ENCODE data around the gene DPP3.
A peak's percentile ranks its signal among the peaks of the same experiment; 100 is the strongest.

DPP3 gene

DNA sequence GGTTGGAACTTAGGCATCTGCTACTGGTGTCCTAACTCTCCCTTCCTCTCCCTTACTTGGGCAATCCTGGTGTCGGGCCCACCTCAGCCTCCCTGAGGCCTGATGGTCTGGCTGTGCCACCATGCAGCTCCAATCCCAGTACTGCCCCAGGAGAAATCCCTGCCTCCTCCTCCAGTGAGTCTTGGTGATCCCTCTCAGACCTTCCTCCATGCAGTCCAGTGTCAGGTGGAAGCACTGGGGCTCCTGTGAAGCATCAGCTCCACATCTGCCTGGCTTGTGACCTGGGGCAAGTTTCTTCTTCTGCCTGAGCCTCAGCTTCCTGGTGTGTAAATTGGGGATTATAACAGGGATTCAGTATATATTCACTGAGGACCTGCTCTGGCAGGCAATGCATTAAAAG lies 15.3 kb upstream of the DPP3 start:
- DNase-seq (ENCODE audit: low read depth): no peak

DNA sequence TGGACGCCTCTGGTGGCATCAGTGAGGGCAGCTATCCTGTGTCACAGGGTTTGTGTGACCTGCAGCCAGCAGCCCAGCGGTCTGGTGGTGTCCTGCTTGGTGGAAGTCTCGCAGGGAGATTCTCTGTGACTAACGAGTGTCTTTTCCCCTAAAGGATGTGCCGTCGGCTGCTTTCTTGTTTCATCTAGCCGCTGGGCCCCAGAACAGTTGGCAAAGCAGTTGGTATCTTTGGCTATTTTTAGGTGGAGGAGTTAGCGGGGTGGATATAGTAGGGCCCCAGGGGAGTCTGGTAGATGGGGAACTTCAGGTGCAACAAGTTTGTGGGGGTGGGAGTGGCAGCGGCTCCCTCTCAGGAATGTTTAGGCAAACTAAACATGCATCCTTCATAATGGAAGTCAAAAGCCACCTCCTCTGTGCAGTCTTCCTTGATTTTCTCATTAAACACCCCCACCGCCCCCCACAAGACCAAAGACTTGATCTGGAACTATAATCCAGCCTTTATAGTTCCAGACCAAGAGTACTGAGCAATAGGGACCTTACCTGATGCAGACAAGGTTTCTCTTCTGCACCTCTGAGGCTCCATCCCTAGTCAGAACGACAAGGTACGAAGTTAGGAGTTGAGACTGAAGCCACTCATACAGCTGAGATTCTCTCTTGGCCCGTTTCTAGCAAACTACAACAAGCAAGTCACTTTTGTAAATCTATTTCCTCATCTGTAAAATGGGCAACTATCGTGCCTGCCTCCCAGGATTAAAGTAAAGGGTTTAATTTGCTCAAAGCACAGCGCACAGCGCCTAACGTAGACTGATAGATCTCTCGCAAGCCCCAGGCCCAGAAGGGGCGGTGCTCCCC lies 14.6 kb upstream of the DPP3 start:
- no peak for DNase-seq (ENCODE audit: low read depth)

DNA sequence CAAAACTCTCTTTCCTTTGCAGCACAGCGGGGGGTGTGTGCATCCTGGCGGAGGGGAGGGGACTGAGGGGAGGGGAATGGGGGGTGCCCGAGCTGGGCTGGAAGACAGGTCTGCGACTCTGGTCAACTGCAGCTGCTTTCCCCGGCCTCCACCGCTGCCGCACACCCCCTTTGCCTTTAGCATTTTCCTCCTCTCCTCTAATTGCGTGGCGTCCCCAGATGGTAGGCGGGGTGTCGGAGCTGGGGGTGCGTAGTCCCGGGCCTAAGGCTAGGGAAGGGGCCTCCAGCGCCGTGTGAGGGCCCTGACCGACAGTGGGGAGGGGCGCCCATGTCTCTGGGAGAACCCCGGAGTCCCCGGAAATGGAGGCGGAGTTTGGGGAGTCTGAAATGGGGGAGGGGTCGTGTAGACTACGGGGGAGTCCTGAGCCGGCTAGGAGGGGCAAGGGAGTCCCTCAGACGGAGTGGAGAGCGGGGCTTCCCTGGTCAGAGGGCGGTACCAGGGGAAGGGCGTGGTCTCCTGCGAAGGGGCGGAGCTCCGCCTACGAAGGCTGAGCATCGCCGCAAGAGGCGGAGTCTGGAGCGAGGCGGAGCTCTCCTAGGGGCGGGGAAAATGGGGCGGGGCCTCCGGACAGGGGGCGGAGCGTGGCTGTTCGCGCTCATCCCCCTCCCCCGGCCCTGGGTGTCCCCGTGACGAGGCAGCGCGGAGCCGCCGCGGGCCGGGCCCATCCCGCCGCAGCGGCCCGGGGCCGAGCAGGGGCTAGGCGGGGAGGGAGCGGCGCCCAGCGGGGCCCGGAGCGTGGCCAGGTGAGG lies 13.8 kb upstream of the DPP3 start, which contains the start of gene PELI3:
PELI3 (plus strand) TSS at position 681 of the 809 bp plus-strand sequence. CDS start 1,224 bp downstream, outside the sequence.
- DNase-seq (ENCODE audit: low read depth): peak; percentile 90

DNA sequence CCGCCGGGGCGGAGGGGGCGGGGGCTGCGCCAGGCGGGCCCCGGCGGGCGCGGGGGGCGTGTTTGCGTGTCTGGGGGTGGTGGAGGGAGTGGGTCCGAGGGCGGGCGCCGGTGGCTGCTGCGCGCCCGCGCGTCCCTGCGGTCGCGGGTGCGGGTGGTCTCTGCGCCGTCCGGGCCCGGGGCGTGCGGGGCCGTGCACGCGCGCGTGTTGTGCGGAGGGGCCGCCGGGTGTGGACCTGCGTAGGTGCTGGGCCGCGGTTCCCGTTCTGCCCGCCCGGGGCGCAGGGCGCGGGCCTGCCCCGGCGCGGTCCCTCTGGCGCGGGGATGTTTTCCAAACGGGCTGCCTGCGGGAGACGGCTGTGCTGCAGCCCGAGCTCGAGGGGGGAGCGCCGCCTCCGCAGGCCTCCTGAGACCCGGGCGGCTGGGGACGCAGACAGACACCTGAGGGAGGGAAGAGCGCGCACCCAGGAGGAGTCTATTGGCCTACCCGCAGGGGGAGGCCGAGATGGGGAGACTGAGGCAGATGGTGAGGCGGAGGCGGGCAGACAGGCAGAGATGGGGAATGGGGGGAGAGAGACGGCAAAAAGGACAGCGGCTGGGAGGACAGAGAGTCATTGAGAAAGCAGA lies 13.1 kb upstream of the DPP3 start:
- no peak for DNase-seq (ENCODE audit: low read depth)

DNA sequence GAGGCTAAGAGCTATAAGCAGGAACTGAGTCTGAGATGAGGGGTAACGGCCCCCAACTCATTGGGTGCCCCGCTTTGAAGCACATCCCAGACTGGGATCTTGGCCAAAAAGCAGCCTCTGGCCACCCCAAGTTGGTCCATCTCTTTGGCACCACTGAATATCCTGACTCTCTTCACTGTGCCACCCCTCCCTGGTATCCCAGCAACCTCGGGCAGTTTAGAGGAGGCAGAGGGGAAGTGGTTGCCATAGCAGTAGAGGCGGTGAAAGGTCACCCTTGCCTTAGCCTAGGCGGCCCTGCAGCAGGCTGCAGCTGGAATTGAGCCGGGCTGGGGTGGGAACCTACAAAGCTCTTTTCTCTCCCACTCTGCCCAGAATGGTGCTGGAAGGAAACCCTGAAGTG lies 12.5 kb upstream of the DPP3 start:
- DNase-seq (ENCODE audit: low read depth): no peak

DNA sequence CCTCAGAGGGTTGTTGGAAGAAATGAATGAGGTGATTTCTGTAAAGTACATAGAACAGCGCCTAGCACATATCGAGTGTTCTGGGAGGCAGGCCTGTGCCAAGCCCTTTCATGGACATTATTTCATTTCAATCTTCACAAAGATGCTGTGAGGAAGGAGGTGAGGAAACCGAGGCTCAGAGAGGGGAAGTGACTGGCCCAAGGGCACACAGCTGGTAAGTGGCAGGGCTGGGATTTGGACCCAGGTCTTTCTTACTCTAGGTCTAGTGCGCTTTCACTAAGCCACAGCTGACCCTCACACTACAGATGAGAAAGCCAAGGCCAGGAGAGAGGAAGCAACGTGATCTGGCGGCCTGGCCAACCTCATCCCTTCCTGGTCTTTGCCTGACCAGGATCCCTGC lies 11.5 kb upstream of the DPP3 start:
- no peak for DNase-seq (ENCODE audit: low read depth)

DNA sequence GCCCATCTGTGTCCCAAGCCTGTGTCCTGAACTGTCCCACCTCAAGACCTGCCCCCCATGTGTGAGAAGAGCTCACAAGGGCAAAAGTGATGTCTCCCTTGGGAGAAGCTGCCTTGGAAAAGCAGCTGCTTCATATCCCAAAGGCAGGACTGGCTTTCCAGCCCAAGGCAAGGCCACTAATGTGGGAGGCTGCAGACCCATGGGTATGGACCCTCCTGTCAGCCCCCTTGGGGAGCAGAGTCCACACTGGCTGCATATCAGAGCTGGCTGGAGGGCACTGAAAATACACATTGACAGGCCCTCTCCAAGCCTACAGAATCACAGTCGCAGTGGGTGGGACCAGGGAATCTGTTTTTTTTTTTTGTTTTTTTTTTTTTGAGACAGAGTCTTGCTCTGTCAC lies 10.8 kb upstream of the DPP3 start:
- no peak for DNase-seq (ENCODE audit: low read depth)

DNA sequence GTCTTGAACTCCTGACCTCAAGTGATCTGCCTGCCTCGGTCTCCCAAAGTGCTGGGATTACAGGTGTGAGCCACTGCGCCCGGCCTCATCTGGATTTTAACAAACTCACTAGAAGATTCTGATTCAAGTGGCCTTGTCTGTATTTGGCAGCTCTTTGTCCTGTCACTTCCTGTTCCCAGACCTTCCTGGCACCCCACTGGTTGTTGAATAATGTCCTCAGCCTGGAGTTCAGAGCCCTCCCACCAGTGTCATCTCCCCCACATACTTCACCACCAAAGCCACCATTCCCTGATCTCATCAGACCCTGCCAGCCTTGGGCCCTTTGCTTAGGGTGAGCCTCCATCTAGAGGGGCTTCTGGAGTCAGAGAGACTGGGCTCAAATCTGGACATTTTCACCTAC lies 10.2 kb upstream of the DPP3 start:
- peak; percentile 49 for DNase-seq (ENCODE audit: low read depth)

DNA sequence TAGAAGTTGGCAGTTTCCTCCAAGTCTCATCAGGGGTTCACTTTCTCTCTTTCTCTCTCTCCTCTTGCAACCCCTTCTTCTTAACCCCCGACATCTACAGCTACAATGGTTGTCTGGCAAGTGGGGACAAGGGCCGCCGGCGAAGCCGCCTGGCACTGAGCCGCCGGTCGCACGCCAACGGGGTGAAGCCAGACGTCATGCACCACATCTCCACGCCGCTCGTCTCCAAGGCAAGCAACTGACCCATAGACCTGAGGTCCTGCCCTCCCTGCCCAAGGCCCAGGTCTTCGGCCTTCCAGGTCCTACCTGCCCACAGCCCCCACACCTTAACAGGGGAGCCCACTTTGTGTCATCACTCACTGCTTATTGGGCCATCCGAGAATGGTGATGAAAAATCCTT lies 9.1 kb upstream of the DPP3 start:
- DNase-seq (ENCODE audit: low read depth): no peak

DNA sequence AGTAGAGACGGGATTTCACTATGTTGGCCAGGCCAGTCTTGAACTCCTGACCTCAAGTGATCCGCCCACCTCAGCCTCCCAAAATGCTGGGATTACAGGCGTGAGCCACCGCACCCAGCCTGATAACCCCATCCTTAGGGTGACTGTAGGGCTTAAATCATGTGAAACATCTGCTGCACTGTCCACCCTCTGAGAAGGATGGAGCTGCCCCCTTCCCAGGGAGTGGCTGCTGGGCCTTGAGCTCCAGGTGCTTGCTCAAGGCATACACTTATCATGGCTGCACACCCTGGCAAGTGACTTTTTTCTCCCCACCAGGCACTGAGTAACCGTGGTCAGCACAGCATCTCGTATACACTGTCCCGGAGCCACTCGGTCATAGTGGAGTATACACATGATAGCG lies 8.2 kb upstream of the DPP3 start:
- no peak for DNase-seq (ENCODE audit: low read depth)

DNA sequence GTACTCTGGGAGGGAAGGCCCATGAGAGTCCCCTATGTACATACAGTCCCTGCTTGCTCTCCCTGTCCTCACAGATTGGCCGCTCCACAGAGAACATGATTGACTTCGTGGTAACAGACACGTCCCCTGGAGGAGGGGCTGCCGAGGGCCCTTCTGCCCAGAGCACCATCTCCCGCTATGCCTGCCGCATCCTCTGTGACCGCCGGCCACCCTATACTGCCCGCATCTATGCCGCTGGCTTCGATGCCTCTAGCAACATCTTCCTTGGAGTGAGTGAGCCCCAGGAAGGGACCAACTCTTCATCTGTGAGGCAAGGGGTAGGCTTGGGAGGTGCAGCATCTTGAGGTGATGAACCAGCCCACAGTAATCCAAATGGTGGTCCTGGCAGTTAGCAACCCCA lies 7.1 kb upstream of the DPP3 start:
- no peak for DNase-seq (ENCODE audit: low read depth)

DNA sequence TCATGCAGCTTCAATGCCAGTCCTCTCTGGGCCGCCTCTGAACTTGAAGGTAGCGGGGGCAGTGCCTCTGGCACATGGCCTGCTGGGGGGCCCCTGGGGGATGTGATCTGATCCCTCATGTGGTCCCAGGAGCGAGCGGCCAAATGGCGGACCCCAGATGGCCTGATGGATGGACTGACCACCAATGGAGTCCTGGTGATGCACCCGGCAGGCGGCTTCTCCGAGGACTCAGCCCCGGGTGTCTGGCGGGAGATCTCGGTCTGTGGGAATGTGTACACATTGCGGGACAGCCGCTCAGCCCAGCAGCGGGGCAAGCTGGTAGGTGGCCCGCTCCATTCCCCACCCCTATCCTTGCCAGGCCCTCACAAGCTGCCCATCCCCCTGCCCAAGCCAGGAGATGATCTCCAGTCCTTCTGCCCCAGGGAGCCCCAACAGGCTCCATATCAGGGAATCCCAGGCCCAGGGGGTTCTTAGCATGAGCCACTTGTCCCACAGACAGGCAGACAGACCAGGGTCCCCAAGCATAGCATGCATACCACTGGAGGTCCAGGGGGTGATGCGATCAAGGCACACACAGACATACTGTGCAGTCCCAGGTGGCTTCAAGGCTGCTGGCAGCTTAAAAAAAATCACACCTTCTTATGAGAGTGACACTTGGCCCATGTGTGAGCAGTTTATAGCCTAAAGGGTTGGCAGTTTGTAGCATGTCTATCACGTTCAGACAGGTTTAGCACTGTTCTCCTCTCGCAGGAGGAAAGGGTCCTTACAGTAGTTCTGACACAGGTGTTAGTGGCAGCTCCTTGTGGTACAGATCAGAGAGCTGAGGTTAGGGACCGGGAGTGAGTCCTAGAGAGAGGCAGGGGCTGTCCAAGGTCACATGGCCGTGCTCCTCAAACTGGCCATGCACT lies 6.4 kb upstream of the DPP3 start:
- DNase-seq (ENCODE audit: low read depth): no peak

DNA sequence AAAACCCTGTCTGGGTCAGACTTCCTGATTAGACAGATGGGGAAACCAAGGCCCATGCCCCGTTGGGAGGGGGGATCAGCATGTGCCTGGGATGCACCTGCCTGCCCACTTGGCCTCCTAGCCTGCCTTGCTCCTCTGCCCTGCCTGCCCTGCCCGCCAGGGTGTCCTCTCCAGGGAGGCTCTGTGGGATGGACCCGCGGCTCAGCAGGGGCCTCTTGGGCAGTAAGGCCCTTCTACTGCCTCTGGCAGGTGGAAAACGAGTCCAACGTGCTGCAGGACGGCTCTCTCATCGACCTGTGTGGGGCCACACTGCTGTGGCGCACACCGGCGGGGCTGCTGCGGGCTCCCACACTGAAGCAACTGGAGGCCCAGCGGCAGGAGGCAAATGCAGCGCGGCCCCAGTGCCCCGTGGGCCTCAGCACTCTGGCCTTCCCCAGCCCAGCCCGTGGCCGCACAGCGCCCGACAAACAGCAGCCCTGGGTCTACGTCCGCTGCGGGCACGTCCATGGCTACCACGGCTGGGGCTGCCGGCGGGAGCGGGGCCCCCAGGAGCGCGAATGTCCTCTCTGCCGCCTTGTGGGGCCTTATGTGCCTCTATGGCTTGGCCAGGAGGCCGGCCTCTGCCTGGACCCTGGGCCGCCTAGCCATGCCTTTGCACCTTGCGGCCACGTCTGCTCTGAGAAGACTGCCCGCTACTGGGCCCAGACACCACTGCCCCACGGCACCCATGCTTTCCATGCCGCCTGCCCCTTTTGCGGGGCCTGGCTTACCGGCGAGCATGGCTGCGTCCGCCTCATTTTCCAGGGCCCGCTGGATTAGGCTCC lies 4.7 kb upstream of the DPP3 start:
- DNase-seq (ENCODE audit: low read depth): no peak

DNA sequence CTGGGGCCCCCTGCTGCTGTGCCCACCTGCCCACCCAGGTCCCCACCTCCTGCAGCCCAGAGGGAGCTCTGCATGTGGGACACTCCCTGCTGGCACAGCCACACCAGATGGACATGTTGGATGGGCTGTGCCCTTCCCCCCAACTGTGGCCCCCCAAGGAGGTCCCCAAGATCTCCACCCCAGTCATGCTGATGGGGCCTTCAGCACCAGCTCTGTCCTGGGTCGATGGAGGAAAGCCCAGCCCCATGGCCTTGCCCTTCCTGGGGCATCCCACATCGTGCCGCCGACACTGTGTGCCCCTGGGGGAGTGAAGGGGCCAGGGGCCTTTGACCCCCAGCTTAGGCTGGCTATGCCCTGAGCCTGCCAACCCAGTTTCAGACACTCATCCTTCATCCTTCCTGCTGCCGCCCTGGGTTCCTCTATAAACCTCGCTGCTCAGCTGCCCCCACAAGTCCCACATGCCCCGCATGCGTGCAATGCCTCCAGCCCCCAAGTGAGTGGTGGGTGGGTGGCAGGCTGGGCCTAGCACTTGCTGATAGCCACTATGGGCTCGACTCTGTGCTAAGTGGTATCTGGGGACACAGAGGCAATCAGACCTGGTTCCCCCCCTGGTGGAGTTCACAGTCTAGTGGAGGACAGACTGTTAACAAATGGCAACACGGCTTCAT lies 3.9 kb upstream of the DPP3 start:
- DNase-seq (ENCODE audit: low read depth): no peak

DNA sequence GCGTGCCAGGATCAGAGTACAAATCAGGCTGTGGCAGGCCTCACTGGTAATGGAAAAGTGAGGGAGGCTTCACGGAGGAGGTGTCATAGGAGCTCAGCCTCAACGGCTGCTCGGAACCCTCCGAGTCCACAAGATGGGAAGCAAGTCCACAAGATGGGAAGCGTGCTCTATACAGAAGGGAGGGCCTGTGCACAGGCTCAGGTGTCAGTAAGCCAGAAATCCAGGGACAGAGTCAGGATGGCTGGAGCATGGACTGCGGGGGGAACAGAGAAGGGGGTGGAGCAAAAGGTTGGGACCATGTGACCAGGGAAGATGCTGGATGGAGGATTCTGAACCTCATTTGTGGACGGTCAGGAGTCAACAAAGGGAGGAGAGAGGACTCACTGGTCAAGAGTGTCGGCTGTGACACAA lies 3.4 kb upstream of the DPP3 start:
- DNase-seq (ENCODE audit: low read depth): no peak

DNA sequence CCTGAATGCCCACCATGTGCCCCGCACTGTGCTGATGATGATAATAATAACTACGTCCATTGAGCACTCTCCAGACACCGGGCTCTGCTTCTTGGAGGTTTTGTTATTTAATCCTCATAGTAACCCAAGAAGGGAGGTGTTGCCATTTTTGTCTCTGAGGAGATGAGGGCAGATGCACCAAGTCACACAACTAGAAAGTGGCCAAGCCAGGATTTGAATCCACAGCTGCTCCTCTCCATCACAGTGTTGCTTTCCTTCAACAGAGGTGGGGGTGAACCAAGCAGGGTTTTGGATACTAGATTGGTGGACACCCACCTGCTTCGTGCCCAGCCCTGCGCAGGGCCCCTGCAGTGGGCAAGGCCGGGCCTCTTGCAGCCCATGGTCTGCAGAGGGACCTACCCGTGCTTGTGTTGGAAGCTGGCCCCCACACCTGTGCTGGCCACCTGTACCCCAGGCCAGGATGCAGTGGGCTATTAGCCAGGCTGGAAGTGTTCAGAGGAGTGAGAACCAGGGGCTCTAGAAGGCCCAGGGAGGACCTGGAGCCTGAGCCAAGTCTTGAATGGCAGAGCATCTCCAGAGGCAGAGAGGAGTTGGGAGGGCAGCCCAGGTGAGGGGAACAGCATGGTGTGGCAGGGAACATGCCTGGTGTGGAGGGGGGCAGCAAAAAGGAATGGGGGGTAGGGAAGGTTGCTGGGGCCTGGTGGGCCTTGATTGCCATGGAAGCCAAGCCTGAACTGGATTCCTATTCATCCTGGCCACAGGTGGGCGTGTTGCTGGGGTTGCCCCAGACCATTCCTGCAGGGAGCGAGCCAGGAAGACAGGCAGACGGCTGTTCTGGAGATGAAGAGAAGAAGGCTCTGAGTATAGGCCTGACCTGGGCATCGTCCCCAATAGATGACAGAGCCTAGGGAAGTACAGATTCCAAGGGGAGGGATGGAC lies 2.7 kb upstream of the DPP3 start:
- no peak for DNase-seq (ENCODE audit: low read depth)

DNA sequence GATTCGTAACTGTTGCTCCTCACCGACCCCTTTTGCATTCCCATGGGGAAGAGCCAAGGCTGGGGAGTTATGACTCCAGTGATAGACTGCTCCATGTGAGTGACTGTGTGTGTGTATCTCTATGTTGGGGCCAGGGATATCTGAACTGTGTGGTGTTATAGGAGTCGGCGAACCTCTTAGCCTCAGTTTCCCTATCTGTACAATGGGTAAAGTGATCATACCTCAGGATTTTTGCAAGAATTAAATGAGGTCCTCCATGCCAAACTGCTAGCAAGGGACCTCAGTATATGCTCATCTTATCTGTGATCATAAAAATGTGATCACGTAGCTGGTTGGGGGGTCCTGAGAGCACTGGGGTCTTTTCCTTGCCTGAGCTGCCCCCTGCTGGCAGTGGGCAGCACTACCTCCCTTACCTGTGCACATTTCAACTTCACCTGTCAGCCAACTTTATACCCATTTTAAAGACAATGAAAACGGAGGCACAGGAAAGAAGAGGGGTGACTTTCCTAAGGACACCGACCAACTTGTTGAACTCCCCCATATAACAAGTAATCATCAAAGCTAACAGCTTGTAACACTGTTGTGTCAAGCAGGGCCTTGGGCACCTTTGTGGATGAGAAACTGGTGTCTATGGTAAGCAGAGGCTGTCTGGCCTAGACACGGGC lies 1.4 kb upstream of the DPP3 start:
- no peak for DNase-seq (ENCODE audit: low read depth)

DNA sequence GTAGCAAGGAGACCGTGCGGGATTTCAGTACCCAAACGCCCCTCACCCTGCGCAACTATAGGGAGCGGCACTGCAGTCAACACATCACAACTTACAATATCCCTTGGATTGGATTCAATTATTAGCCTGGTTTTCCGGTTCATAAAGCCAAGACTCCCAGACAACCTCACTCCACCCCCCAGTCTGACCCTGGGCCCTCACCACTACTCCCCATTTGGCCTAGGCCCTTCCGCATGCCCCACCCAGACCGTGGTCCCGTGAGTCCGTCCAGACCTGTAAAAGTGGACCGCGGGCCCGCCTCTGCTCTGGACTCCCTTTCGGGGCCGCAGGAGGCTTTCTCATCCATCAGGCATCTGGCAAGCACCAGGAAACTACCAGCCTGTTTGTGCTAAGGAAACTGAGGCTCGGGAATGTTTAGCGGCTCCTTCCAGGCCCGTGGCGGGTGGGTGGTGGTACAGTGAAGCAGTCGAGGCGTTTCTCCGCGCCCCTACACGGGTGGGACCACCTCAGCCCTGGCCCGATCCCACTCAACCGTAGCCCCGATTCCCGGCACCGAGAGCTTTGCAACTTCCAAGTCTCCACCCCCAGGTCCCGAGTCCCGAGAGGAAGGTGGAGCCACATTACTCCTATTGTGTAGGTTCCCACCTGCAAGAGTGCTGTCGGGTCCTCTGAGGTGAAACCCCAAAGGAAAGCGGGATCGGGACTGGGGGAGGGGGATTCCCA lies 679 bp upstream of the DPP3 start:
- DNase-seq (ENCODE audit: low read depth): no peak
